PC-3 (cell line): Measurements from ENCODE around the gene KPNA5. TPM values are rescaled to one million over a fixed set of nuclear protein-coding genes. Genes with fewer than 3 reads are reported as not detected.
"Not testable (repeated sequence)": the region's sequence is repeated elsewhere in the genome, so short reads cannot be mapped to it uniquely, and the experiment has no call there.

ENCODE experiments used
- ATAC-seq: fragments of 200-7000 bp; cut with Tn5 transposase; 2 replicates; pipeline ENCODE4 v1.9.1; 2020; ENCODE audit warnings: mild to moderate bottlenecking, moderate library complexity
- BruUV-seq: library from RNA; stranded (reverse); fragments of 400-500 nt; replicated peaks from 2 replicates; lab custom pipeline; 2021; lab: Mats Ljungman, UMichigan
- CTCF ChIA-PET: fragments of 300-600 bp; sonication (Branson Sonifier 250); formaldehyde crosslinking; loops from one replicate; lab custom pipeline; 2022; ENCODE audit warnings: antibody characterized with exemption; lab: Charles Lee
- POLR2A ChIA-PET: fragments of 300-600 bp; sonication (Branson Sonifier 250); formaldehyde crosslinking; loops from one replicate; lab custom pipeline; 2022; ENCODE audit warnings: antibody characterized with exemption; ENCODE audit not compliant: unreplicated experiment; lab: Charles Lee
- DNase-seq: peaks from one replicate; pipeline ENCODE4 v3.0.0-alpha.2; 2015
- H2AFZ ChIP-seq: fragments of 300-600 bp; sonication (generic); 2 replicates; pipeline ENCODE4 v1.6.0; 2016; ENCODE audit warnings: antibody characterized with exemption, low read length
- H3F3A ChIP-seq: fragments of 300-600 bp; sonication (generic); one replicate; pipeline ENCODE4 v1.6.0; 2017; ENCODE audit warnings: antibody characterized with exemption, low read length, control low read depth, mild to moderate bottlenecking; ENCODE audit not compliant: unreplicated experiment
- H3K27ac ChIP-seq: fragments of 300-600 bp; sonication (generic); 2 replicates; pipeline ENCODE4 v1.5.1; 2016; ENCODE audit warnings: mild to moderate bottlenecking, low read length
- H3K27me3 ChIP-seq: fragments of 300-600 bp; sonication (generic); 2 replicates; pipeline ENCODE4 v1.6.1; 2016; ENCODE audit warnings: low read length, mixed read lengths
- H3K36me3 ChIP-seq: fragments of 300-600 bp; sonication (generic); 2 replicates; pipeline ENCODE4 v1.6.1; 2016; ENCODE audit warnings: low read depth, mixed run types, low read length, mixed read lengths
- H3K4me1 ChIP-seq: fragments of 300-600 bp; sonication (generic); 2 replicates; pipeline ENCODE4 v1.5.1; 2016; ENCODE audit warnings: low read length; ENCODE audit not compliant: insufficient read depth
- H3K4me2 ChIP-seq: fragments of 300-600 bp; sonication (generic); 2 replicates; pipeline ENCODE4 v1.6.0; 2016; ENCODE audit warnings: low read length
- H3K4me3 ChIP-seq: fragments of 300-600 bp; sonication (generic); 2 replicates; pipeline ENCODE4 v1.5.1; 2016; ENCODE audit warnings: mild to moderate bottlenecking, low read length, mixed read lengths
- H3K79me2 ChIP-seq: fragments of 300-600 bp; sonication (generic); 2 replicates; pipeline ENCODE4 v1.6.1; 2017; ENCODE audit warnings: low read length, mixed read lengths
- H3K9ac ChIP-seq: fragments of 300-600 bp; sonication (generic); 2 replicates; pipeline ENCODE4 v1.6.0; 2016; ENCODE audit warnings: mild to moderate bottlenecking, low read length
- H3K9me2 ChIP-seq: fragments of 300-600 bp; sonication (generic); replicated peaks from 2 replicates; pipeline ENCODE4 v1.6.1; 2016; ENCODE audit warnings: mixed run types, low read length, mixed read lengths
- H3K9me3 ChIP-seq: fragments of 300-600 bp; sonication (generic); 2 replicates; pipeline ENCODE4 v1.6.1; 2016; ENCODE audit warnings: low read length, mixed read lengths
- H4K20me1 ChIP-seq: fragments of 300-600 bp; sonication (generic); 2 replicates; pipeline ENCODE4 v1.6.1; 2016; ENCODE audit warnings: low read length, mixed read lengths
- CTCF ChIP-seq: fragments of 300-600 bp; sonication (generic); conservative IDR thresholded peaks from 2 replicates; pipeline ENCODE4 v1.5.1; 2017; ENCODE audit warnings: antibody characterized with exemption, low read depth, mild to moderate bottlenecking, low read length
- EZH2 ChIP-seq: fragments of 300-600 bp; sonication (generic); IDR thresholded peaks from one replicate; pipeline ENCODE4 v1.6.1; 2017; ENCODE audit warnings: antibody characterized with exemption, mild to moderate bottlenecking, low read length; ENCODE audit not compliant: unreplicated experiment
- EZH2phosphoT487 ChIP-seq: fragments of 300-600 bp; sonication (generic); IDR thresholded peaks from 2 replicates; pipeline ENCODE4 v1.6.1; 2018; ENCODE audit warnings: mild to moderate bottlenecking, antibody characterized with exemption, low read length, borderline replicate concordance
- intact Hi-C: fragments of 100-400 bp; cut with micrococcal nuclease; formaldehyde crosslinking; loops from 2 replicates; pipeline ENCODE4 v1.9.0; 2023
- total RNA-seq: library from RNA; depleted of rRNA; stranded (reverse); fragments of >200 nt; gene quantifications from 2 replicates; pipeline ENCODE4 v1.2.3, GENCODE V29; 2014

Gene KPNA5
- total RNA-seq, 1 experiment from 2014 or later = 4.9 TPM

GRCh38 chr6:116662202-116662601, 18.8 kb upstream of the KPNA5 start:
- CTCF ChIA-PET = no interaction called here
- no TSS peak for BruUV-seq
- POLR2A ChIA-PET = no interaction called here
- intact Hi-C loops = no loop called here
- TF ChIP-seq EZH2phosphoT487 (no peak), EZH2 (no peak), CTCF (no peak)
- Histone ChIP-seq H3K4me1 (peaks cover 21% of the 10 kb centered on the region), H3K27me3 (no peaks in the 10 kb centered on the region), H4K20me1 (no peaks in the 10 kb centered on the region), H3K9me2 (no peaks in the 10 kb centered on the region), H3F3A (no peaks in the 10 kb centered on the region), H3K9ac (no peak overlapping the region), H3K4me2 (no peak overlapping the region), H3K79me2 (peaks cover 71% of the 10 kb centered on the region), H3K36me3 (peaks cover 8% of the 10 kb centered on the region; the same call in 1 of the 2 replicates), H3K27ac (no peak overlapping the region), H3K9me3 (no peaks in the 10 kb centered on the region), H3K4me3 (no peak overlapping the region), H2AFZ (no peak overlapping the region)
- DNase-seq (no peak), ATAC-seq (no peak)

GRCh38 chr6:116663308-116663707, 17.7 kb upstream of the KPNA5 start:
- intact Hi-C loops = no loop called here
- ChIA-PET CTCF (no interaction called here), POLR2A (no interaction called here)
- Histone ChIP-seq H2AFZ (no peak overlapping the region), H3K4me1 (peaks cover 21% of the 10 kb centered on the region), H3K27ac (no peak overlapping the region), H3K9ac (no peak overlapping the region), H3K4me2 (no peak overlapping the region), H4K20me1 (no peaks in the 10 kb centered on the region), H3F3A (no peaks in the 10 kb centered on the region), H3K4me3 (no peak overlapping the region), H3K36me3 (peaks cover 2% of the 10 kb centered on the region; the same call in 1 of the 2 replicates), H3K9me3 (no peaks in the 10 kb centered on the region), H3K79me2 (peaks cover 82% of the 10 kb centered on the region), H3K27me3 (no peaks in the 10 kb centered on the region), H3K9me2 (no peaks in the 10 kb centered on the region)
- no TSS peak for BruUV-seq
- TF ChIP-seq EZH2phosphoT487 (no peak), CTCF (no peak), EZH2 (no peak)
- ATAC-seq (no peak), DNase-seq (no peak)

- DNase-seq, H3F3A ChIP-seq, H3K9me2 ChIP-seq, ATAC-seq, H3K4me2 ChIP-seq, H4K20me1 ChIP-seq, POLR2A ChIA-PET, H3K4me3 ChIP-seq, H3K9ac ChIP-seq, H3K36me3 ChIP-seq, H3K9me3 ChIP-seq, BruUV-seq, H3K27me3 ChIP-seq, H2AFZ ChIP-seq, intact Hi-C loops, H3K27ac ChIP-seq: not testable (repeated sequence)
- peaks cover 21% of the 10 kb centered on the region for H3K4me1 ChIP-seq
- H3K79me2 ChIP-seq = peaks cover 85% of the 10 kb centered on the region
- CTCF ChIA-PET = interaction anchor here (0.7 kb wide), 1 partner anchor 26 kb away, joined by 5 read pairs; no protein-coding TSS in a partner anchor
Measured at GRCh38 chr6:116664169-116664568, 16.8 kb upstream of the KPNA5 start.
